Neural crest cell (in vitro differentiated cells): ENCODE results near the gene IGSF23. TPM values are rescaled to one million over a fixed set of nuclear protein-coding genes. Genes with fewer than 3 reads are reported as not detected.
"Not testable (repeated sequence)": the region's sequence is repeated elsewhere in the genome, so short reads cannot be mapped to it uniquely, and the experiment has no call there.

ENCODE experiments used
- DNase-seq: peaks from one replicate; pipeline ENCODE4 v3.0.0; 2021; ENCODE audit warnings: low read depth, mixed read lengths, low spot score
- H3K27ac Mint-ChIP-seq: one replicate; pipeline ENCODE4 v1.8.0; 2021; ENCODE audit warnings: mild to moderate bottlenecking, mixed read lengths; ENCODE audit not compliant: unreplicated experiment
- H3K27me3 Mint-ChIP-seq: 2 replicates; pipeline ENCODE4 v1.8.0; 2021; ENCODE audit warnings: low read depth, mild to moderate bottlenecking, mixed read lengths
- H3K36me3 Mint-ChIP-seq: 2 replicates; pipeline ENCODE4 v1.8.0; 2021; ENCODE audit warnings: low read depth, mild to moderate bottlenecking, mixed read lengths
- H3K4me1 Mint-ChIP-seq: 2 replicates; pipeline ENCODE4 v1.8.0; 2021; ENCODE audit warnings: mixed read lengths
- H3K4me3 Mint-ChIP-seq: one replicate; pipeline ENCODE4 v1.8.0; 2021; ENCODE audit warnings: mild to moderate bottlenecking, mixed read lengths
- H3K9me3 Mint-ChIP-seq: 2 replicates; pipeline ENCODE4 v1.8.0; 2021; ENCODE audit warnings: mixed read lengths
- CTCF ChIP-seq: fragments of 200-600 bp; sonication (generic); conservative IDR thresholded peaks from 2 replicates; pipeline ENCODE4 v1.5.0; 2021; ENCODE audit warnings: antibody characterized with exemption, mild to moderate bottlenecking
- total RNA-seq: library from RNA; stranded (reverse); gene quantifications from 2 replicates; pipeline ENCODE4 v1.2.1, GENCODE V29; 2021

The IGSF23 gene
- total RNA-seq, 1 donor from 2014 or later, result not detected

- H3K27ac Mint-ChIP-seq, result no peak overlapping the region
- H3K27me3 Mint-ChIP-seq, result peaks cover 32% of the 10 kb centered on the region
- H3K4me1 Mint-ChIP-seq, result no peaks in the 10 kb centered on the region
- no peaks in the 10 kb centered on the region for H3K36me3 Mint-ChIP-seq
- H3K9me3 Mint-ChIP-seq, result peaks cover 3% of the 10 kb centered on the region
- DNase-seq, result no peak
- H3K4me3 Mint-ChIP-seq, result no peak overlapping the region
- TF ChIP-seq CTCF, result no peak
Observed at GRCh38 chr19:44590245-44591059, 22.9 kb upstream of the IGSF23 start.

GRCh38 chr19:44591340-44591993 lies 21.9 kb upstream of the IGSF23 start:
- peaks cover 36% of the 10 kb centered on the region for H3K27me3 Mint-ChIP-seq
- not testable (repeated sequence) for DNase-seq, H3K27ac Mint-ChIP-seq, H3K4me1 Mint-ChIP-seq, H3K4me3 Mint-ChIP-seq, H3K36me3 Mint-ChIP-seq, H3K9me3 Mint-ChIP-seq

GRCh38 chr19:44592451-44592890 lies 20.9 kb upstream of the IGSF23 start:
- no peak for DNase-seq
- Mint-ChIP-seq H3K27ac (no peak overlapping the region), H3K4me1 (no peaks in the 10 kb centered on the region), H3K9me3 (no peaks in the 10 kb centered on the region), H3K4me3 (no peak overlapping the region), H3K36me3 (no peaks in the 10 kb centered on the region), H3K27me3 (peaks cover 39% of the 10 kb centered on the region)
- TF ChIP-seq CTCF, result no peak

GRCh38 chr19:44593294-44593693 lies 20.1 kb upstream of the IGSF23 start:
- no peaks in the 10 kb centered on the region for H3K4me1 Mint-ChIP-seq
- peaks cover 2% of the 10 kb centered on the region for H3K9me3 Mint-ChIP-seq
- no peak overlapping the region for H3K4me3 Mint-ChIP-seq
- no peak overlapping the region for H3K27ac Mint-ChIP-seq
- H3K36me3 Mint-ChIP-seq, result no peaks in the 10 kb centered on the region
- peaks cover 47% of the 10 kb centered on the region for H3K27me3 Mint-ChIP-seq
- DNase-seq, result no peak
- TF ChIP-seq CTCF, result no peak

- H3K27ac Mint-ChIP-seq, H3K4me1 Mint-ChIP-seq, H3K9me3 Mint-ChIP-seq, H3K4me3 Mint-ChIP-seq, H3K36me3 Mint-ChIP-seq, DNase-seq: not testable (repeated sequence)
- peaks cover 44% of the 10 kb centered on the region for H3K27me3 Mint-ChIP-seq
Observed at GRCh38 chr19:44593866-44594266, 19.5 kb upstream of the IGSF23 start.

- peaks cover 3% of the 10 kb centered on the region for H3K9me3 Mint-ChIP-seq
- no peak overlapping the region for H3K4me3 Mint-ChIP-seq
- peaks cover 64% of the 10 kb centered on the region for H3K27me3 Mint-ChIP-seq
- TF ChIP-seq CTCF, result no peak
- no peak overlapping the region for H3K27ac Mint-ChIP-seq
- H3K4me1 Mint-ChIP-seq, result no peaks in the 10 kb centered on the region
- H3K36me3 Mint-ChIP-seq, result no peaks in the 10 kb centered on the region
- DNase-seq, result no peak
Observed at GRCh38 chr19:44596428-44597130, 16.8 kb upstream of the IGSF23 start.
